Measurements from ENCODE around the gene MED31. TPM values are rescaled to one million over a fixed set of nuclear protein-coding genes. Genes with fewer than 3 reads are reported as not detected.
A peak's percentile ranks its signal among the peaks of the same experiment; 100 is the strongest.
"Not testable (repeated sequence)": the region's sequence is repeated elsewhere in the genome, so short reads cannot be mapped to it uniquely, and the experiment has no call there.

MED31 gene
- total and polyA plus RNA-seq, 3 donors from 2014 or later: 14.9 to 31.3 (median 19.3) TPM

GRCh38 chr17:6657633-6658287, 6.4 kb upstream of the MED31 start:
- H3K27ac ChIP-seq: no peak overlapping the region
- peaks cover under 1% of the 10 kb centered on the region for H3K4me1 ChIP-seq
- no peak for DNase-seq
- no peaks in the 10 kb centered on the region for H3K27me3 ChIP-seq
- no peaks in the 10 kb centered on the region for H3K36me3 ChIP-seq (ENCODE audit: low read depth, missing control alignments)
- no peak overlapping the region for H3K4me3 ChIP-seq
- no peak for TF ChIP-seq POLR2A (IDR thresholded peaks at IDR 0.05)
- TF ChIP-seq CTCF (IDR thresholded peaks at IDR 0.05): no peak
- 73 to 86% methylated on average over 9 to 18 of the region's 18 CpGs for WGBS, 2 donors
- no peaks in the 10 kb centered on the region for H3K9me3 ChIP-seq
- intact Hi-C loops (cut with DNase I; ENCODE audit: low total_unique reads): no loop called here

- H3K4me1 ChIP-seq; intact Hi-C loops (cut with DNase I; ENCODE audit: low total_unique reads); H3K9me3 ChIP-seq; H3K4me3 ChIP-seq; DNase-seq; H3K27me3 ChIP-seq; H3K36me3 ChIP-seq (ENCODE audit: low read depth, missing control alignments); H3K27ac ChIP-seq: not testable (repeated sequence)
- WGBS, 2 donors: 7 to 18% methylated on average over 23 to 47 of the region's 55 CpGs
Measured at GRCh38 chr17:6656797-6657632, 5.6 kb upstream of the MED31 start.

- H3K9me3 ChIP-seq; intact Hi-C loops (cut with DNase I; ENCODE audit: low total_unique reads); DNase-seq; H3K4me3 ChIP-seq; H3K36me3 ChIP-seq (ENCODE audit: low read depth, missing control alignments); H3K27me3 ChIP-seq; H3K27ac ChIP-seq: not testable (repeated sequence)
- 4% methylated on average over 12 to 36 of the region's 41 CpGs for WGBS, 2 donors
- H3K4me1 ChIP-seq: peaks cover 11% of the 10 kb centered on the region
Measured at GRCh38 chr17:6655732-6656361, 4.4 kb upstream of the MED31 start.

GRCh38 chr17:6654841-6655731, 3.7 kb upstream of the MED31 start:
- Histone ChIP-seq H3K36me3 (ENCODE audit: low read depth, missing control alignments) (no peaks in the 10 kb centered on the region), H3K27ac (no peak overlapping the region), H3K9me3 (no peaks in the 10 kb centered on the region), H3K4me3 (no peak overlapping the region), H3K27me3 (no peaks in the 10 kb centered on the region), H3K4me1 (peaks cover 17% of the 10 kb centered on the region)
- TF ChIP-seq CTCF (IDR thresholded peaks at IDR 0.05) (no peak), POLR2A (IDR thresholded peaks at IDR 0.05) (no peak)
- DNase-seq: no peak
- 36 to 37% methylated on average over 46 of the region's 46 CpGs for WGBS, 2 donors
- intact Hi-C loops (cut with DNase I; ENCODE audit: low total_unique reads): no loop called here

- Histone ChIP-seq H3K4me1 (peaks cover 29% of the 10 kb centered on the region), H3K27ac (peak overlapping the region; percentile 40 to 91), H3K9me3 (no peaks in the 10 kb centered on the region), H3K27me3 (no peaks in the 10 kb centered on the region), H3K4me3 (peak overlapping the region; percentile 90 to 94), H3K36me3 (ENCODE audit: low read depth, missing control alignments) (no peaks in the 10 kb centered on the region)
- intact Hi-C loops (cut with DNase I; ENCODE audit: low total_unique reads): no loop called here
- no peak for TF ChIP-seq CTCF (IDR thresholded peaks at IDR 0.05)
- no peak for TF ChIP-seq POLR2A (IDR thresholded peaks at IDR 0.05)
- 6 to 14% methylated on average over 2 to 45 of the region's 47 CpGs for WGBS, 2 donors
- DNase-seq: peak; percentile 72
Measured at GRCh38 chr17:6651919-6652452, 581 bp upstream of the MED31 start.

Data from testis (tissue), 3 donors.